Islet precursor cell (in vitro differentiated cells): ENCODE data around the gene NOSIP.
A peak's percentile ranks its signal among the peaks of the same experiment; 100 is the strongest.

Source experiments
- DNase-seq: peaks from one replicate; pipeline ENCODE4 v3.0.0-alpha.2; 2018

The NOSIP gene

DNA sequence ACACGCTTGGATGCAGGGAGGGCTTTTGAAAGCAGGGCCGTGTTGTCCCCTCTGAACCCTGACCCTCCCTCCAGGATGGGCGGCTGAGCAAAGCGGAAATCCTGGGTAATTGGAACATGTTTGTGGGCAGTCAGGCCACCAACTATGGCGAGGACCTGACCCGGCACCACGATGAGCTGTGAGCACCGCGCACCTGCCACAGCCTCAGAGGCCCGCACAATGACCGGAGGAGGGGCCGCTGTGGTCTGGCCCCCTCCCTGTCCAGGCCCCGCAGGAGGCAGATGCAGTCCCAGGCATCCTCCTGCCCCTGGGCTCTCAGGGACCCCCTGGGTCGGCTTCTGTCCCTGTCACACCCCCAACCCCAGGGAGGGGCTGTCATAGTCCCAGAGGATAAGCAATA, 37.3 kb downstream of the NOSIP start:
- DNase-seq: no peak

DNA sequence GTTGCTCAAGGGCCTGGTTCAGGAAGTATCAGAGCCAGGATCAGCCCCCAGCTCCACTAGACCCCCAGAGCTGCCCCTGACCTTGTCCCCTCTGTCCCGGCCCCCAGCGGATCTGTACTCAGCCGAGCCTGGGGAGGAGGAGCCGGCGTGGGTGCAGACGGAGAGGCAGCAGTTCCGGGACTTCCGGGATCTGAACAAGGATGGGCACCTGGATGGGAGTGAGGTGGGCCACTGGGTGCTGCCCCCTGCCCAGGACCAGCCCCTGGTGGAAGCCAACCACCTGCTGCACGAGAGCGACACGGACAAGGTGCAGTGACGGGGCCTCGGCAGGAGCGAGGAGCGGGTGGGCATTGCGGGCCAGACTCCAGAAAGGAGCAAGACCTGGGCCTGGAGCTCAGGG, 37.9 kb downstream of the NOSIP start:
- DNase-seq: no peak

DNA sequence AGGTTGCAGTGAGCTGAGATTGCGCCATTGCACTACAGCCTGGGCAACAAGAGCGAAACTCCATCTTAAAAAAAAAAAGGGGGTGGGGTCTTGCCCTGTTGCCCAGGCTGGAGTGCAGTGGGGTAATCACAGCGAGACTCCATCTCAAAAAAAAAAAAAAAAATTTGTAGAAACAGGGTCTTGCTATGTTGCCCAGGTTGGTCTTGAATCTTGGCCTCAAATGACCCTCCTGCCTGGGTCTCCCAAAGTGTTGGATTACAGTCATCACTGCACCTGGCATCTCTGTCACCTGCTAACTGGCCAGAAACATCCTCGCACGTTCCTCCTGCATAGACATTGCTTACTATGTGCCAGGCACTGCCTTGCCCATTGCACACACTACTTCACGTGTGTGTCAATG, 38.4 kb downstream of the NOSIP start:
- DNase-seq: no peak

DNA sequence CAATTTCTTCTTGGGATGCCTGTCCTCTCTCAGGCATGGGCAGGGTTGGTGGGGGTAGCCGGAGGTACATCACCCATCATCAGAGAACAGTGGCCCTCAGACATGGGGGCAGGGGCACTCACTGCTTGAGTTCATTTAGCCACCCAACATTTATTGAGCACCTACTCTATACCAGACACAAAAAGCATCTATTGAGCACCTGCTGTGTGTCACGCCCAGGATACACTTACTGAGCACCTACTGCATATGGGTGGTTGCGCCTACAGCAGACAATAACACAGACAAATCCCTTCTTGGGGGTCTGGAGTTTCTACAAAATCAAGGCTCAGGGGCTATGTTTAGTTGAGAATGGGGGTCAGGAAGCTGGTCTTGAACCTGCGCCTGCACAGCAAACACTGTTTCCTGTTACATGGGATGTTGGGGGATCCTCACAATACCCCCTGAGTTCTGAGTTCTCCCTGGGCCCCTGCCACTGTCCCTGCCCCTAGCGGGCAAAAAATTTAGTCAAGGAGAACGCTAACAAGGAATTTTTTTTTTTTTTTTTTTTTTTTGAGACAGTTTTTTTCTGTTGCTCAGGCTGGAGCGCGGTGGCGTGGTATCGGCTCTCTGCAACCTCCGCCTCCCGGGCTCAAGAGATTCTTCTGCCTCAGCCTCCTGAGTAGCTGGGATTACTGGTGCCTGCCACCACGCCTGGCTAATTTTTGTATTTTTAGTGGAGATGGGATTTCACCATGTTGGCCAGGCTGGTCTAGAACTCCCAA, 41.0 kb downstream of the NOSIP start:
- DNase-seq: no peak

DNA sequence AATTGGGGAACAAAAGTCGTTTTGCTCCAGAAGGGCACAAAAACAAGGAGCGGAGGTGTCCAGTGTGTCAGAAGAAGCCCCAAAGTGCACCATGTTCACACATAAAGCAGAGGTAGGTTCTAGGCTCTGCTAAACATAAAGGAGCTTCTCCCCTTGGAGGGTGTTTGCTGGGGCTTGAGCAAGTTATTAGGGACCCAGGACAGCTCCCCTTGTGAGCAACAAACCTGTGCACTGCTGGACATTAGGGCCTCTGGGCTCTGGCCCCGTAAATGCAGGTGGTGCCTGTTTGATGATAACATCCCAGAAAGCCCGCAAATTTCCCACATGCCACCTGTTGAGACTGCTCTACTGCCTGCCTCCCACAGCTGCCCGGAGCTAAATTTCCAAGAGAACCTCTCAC, 41.7 kb downstream of the NOSIP start:
- no peak for DNase-seq

DNA sequence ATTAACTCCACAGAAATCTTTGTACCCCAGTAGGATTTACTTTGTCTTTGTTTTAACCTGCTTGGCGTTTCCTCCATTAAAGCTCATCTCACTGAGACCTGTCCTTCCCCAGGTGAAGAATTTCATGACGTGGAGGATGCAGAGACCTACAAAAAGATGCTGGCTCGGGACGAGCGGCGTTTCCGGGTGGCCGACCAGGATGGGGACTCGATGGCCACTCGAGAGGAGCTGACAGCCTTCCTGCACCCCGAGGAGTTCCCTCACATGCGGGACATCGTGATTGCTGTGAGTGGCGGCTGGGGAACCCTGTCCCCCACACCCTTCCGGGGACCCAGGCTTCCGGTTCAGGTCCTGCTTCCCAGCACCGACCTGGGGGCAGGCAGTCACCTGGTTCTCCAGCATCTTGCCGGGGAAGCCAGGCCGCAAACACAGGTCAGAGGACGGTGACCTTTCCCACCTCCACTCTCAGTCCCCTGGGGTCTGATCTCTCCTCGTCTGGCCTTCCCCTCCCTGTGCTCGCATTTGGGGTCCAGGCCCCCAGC, 43.4 kb downstream of the NOSIP start:
- DNase-seq: no peak

DNA sequence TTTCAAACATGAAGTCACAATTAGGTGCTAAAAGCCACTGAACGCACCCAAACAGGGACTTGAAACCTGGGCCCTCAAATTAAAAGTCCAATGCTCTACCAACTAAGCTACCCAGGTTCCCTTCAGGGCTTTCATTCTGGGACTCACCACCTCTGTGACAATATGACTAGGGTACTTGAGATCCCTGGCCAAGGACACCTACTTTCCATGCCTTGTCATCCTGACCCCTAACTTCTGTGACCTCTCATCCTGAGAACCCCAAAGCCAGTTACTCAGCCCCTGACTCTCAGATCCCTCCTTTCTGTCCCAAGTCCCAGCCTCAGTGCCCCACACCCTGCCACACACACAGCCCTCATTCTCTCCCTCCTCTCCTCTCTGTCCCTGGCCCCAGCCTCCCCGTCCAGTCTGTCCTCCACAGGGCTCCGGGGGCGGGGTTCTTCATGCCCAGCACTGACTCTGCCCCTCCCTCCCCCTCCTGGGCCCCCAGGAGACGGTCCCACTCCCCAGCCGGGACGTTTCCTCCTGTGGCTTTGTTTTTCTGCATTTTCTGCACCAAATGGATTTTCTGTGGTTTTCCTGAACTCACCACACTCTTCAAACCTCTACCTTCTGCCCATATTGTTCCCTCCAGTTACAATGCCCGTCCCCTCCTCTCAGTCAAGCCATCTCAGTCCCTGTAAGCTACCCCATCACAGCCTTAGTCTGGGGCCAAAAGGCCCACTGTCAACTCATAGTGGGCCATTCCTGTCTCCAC, 45.5 kb downstream of the NOSIP start:
- DNase-seq: no peak

DNA sequence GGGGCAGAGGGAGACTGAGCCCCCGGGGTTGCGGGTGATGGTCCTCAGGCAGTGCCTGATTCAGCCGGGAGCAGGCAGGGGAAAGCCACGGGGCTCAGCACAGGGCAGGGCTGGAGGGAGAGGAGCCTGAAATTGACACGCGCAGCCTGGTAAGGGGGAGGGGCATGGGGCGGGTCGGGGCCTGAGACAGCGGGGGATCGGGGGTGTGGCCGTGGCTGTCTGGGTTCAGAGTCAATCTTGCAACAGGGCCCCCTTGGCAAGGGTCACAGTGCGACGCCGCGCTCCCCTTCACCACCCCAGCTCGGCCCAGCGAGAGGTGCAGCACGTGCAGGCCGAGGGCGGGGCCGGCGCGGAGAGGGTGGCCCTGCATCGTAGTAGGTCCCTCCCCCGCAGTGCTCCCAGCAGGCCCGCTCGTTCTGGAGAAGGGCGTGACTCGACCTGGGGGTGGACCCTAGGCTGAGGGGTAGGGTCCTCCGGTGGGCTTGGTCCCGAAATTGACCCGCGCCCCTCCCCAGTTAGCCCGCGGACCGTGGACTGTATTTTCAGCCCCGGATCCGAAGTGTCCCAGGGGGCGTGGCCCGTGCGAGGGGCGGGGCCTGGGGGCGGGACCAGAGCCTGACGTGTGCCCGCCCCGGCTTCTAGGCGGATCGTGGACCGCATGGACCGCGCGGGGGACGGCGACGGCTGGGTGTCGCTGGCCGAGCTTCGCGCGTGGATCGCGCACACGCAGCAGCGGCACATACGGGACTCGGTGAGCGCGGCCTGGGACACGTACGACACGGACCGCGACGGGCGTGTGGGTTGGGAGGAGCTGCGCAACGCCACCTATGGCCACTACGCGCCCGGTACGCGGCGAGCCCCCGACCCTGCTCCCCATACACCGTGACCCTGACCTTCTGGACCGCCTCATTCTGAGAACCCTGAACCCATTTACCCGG, 46.5 kb downstream of the NOSIP start:
- peak; percentile 89 for DNase-seq

DNA sequence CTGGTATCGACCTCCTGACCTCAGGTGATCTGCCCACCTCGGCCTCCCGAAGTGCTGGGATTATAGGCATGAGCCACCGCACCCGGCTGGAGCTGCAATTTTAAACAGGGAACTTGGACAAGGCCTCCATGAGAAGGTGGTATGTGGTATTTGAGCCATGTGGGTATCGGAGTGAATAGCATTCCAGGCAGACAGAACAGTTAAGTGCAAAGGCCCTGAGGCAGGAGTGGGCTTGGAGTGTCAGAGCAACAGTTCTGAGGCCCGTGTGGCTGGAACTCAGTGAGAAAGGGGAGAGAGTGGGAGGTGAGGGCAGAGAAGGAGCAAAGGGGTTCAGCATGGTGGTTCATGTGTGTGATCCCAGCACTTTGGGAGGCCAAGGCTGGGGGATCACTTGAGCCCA, 49.6 kb downstream of the NOSIP start:
- DNase-seq: no peak

DNA sequence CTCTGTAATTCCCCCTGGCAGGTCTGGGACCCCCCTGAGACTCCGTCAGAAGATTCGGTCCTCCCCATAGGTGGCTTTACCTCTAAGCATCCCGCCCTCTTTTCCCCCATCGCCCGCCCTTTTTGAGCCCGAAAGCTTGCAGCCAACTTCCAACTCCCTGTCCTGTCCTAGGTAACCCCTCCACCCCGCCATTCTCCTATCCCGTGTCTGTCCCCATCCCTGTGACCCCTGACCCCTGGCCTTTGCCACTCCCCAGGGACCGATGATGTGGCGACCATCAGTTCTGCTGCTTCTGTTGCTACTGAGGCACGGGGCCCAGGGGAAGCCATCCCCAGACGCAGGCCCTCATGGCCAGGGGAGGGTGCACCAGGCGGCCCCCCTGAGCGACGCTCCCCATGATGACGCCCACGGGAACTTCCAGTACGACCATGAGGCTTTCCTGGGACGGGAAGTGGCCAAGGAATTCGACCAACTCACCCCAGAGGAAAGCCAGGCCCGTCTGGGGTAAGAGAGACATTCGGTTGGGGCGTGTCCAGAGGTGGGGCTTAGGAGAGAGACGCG, 52.1 kb downstream of the NOSIP start:
- DNase-seq: no peak

DNA sequence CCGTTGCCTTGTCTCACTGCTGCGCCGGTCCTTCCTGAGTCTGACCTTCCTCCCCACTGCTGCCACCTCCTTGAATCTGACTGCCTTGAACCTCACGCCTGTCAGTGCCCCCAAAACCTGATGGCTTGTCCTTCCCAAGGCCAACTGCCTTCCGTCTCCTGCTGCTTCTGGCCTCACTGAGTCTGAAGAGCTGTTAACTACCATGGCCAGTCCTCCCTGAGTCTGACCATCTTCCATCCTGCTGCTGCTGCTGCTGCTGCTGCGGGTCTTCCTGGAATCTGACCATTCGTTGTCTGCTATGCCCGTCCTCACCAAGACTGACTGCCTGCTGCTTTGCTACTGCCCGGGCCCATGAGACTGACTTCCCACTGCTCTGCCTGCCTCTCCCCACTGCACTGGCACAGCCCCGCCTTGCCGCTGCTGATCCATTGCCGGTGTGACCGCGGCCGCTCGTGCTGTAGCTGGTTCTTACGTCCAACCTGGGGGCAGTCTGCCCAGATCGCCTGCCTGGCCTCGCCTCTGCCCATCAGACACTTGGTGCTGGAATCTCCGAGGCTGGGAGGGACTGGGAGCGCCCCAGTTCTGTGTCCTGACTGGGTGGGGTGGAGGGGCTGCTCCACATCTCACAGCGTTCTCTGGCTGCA, 55.4 kb downstream of the NOSIP start:
- no peak for DNase-seq

DNA sequence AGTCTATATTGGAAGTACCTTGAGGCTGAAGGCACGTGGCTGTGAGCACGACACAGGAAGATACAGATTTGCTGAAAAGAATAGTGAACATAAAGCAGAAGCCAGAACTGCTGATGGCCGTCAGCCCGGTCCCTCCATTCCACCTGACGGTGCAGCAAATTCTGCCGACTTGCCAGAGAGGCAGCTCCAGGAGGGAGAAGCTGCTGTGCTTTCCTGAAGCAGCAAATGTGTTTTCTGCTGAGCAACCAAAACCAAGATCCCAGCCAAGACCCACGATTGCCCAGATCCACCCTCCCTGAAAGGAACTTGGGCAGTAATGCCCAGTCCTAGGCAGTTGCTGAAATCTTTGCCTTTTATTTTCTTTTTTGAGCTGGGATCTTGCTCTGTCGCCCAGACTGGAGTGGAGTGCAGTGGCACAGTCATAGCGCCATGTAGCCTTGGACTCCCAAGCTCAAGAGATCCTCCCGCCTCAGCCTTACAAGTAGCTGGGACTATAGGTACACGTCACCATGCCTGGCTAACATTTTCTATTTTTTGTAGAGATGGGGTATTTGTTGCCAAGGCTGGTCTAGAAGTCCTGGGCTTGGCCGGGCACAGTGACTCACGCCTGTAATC, 59.5 kb downstream of the NOSIP start:
- DNase-seq: no peak

DNA sequence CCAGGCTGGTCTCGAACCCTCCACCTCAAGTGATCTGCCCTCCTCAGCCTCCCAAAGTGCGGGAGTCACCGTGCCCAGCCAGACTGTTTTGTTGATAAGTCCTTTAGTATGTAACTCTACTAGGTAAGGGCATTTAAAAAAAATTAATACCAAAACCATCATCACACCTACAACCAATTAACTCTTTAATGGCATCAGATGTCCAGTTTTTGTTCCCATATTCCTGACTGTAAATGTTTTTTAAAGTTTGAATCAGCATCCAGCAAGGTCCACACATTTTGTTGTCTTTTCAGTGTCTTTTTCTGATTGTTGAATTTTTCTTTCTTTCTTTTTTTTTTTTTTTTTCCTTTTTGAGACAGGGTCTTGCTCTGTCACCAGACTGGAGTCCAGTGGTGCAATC, 62.3 kb downstream of the NOSIP start:
- DNase-seq: no peak

DNA sequence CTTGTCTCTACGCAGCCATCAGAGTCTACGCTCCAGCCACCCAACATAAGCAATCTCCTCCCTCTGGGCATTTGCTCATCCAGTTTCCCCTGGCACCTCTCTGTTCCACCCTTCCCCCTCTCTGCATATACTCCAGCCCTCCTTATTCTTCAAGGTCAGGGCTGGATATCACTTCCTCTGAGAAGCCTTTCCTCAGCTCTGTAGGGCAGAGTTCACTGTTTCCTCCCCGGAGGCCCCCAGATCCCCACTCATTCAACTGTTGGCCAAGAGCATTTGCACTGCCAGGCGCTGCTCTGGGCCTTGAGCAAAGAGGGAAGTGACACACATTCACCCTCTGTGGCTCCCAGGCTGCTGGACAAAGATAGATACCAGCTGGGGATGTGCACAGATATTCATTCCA, 64.6 kb downstream of the NOSIP start:
- no peak for DNase-seq

DNA sequence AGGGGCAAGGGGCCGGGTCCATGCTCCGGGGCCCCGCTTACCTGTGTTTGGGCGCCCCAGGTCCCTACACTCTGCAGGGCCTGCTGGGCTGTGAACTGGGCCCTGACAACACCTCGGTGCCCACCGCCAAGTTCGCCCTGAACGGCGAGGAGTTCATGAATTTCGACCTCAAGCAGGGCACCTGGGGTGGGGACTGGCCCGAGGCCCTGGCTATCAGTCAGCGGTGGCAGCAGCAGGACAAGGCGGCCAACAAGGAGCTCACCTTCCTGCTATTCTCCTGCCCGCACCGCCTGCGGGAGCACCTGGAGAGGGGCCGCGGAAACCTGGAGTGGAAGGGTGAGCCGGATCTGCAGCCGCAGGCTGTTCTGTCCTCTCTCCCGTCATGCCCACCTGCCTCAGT, 66.2 kb downstream of the NOSIP start:
- DNase-seq: no peak

DNA sequence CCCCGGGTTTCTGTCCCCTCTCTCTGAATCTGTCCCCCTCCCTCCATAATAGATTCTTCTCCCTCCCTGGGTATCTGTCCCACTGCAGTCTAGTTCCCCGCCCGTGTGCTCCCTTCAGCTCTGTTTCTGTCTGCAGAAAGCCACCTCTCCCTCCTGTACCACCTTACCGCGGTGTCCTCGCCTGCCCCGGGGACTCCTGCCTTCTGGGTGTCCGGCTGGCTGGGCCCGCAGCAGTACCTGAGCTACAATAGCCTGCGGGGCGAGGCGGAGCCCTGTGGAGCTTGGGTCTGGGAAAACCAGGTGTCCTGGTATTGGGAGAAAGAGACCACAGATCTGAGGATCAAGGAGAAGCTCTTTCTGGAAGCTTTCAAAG, 66.6 kb downstream of the NOSIP start:
- DNase-seq: no peak

DNA sequence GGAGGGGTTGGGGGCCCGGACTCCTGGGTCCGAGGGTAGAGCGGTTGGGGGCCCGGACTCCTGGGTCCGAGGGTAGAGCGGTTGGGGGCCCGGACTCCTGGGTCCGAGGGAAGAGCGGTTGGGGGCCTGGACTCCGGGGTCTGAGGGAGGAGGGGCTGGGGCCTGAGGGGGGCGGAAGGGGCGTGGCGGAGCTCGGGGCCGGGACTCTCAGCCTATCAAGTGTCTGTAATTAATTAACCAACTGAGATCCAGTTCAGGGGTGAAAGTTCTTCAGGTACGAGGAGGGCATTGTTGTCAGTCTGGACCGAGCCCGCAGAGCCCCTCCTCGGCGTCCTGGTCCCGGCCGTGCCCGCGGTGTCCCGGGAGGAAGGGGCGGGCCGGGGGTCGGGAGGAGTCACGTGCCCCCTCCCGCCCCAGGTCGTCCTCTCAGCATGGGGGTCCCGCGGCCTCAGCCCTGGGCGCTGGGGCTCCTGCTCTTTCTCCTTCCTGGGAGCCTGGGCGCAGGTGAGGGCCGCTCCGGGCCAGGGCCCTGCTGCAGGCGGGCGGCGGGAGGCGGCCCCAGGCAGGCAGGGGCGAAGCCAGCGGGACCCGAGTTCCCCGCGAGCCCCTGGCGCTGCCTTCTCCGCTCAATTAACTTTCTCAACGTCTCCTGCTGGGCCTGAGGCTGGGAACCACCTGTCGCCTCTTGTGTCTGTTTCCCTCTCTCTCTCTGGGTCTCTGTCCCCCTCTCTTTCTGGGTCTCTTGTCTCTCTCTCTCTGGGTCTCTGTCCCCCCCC, 67.2 kb downstream of the NOSIP start:
- DNase-seq: no peak

DNA sequence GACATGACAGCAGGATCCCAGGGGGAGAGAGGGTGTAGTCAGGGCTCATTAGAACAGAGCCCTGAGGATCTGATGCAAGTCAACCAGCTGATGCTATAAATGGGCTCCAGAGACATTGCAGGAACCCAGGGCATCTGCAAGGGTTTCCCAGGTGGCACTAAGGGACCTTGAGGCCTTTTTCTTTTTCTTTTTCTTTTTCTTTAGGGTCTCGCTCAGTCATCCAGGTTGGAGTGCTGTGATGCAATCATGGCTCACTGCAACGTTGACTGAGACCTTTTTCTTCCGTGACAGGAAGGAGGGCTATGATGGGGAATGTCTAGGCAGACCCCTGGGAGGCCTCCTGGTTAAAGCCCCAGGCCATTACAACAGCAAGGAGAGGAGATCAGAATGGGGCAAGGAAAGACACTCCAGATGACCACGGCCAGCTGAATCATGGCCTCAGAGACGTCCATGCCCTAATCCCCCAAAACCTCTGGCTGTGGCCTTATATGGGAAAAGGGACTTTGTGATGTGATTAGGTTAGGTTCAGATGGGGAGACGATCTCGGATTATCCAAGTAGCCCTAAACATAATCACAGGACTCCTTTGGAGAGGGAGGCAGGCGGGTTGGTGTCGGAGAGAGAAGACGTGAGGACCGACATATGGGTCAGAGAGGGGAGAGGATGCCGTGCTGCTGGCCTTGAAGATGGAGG, 72.4 kb downstream of the NOSIP start:
- DNase-seq: no peak

DNA sequence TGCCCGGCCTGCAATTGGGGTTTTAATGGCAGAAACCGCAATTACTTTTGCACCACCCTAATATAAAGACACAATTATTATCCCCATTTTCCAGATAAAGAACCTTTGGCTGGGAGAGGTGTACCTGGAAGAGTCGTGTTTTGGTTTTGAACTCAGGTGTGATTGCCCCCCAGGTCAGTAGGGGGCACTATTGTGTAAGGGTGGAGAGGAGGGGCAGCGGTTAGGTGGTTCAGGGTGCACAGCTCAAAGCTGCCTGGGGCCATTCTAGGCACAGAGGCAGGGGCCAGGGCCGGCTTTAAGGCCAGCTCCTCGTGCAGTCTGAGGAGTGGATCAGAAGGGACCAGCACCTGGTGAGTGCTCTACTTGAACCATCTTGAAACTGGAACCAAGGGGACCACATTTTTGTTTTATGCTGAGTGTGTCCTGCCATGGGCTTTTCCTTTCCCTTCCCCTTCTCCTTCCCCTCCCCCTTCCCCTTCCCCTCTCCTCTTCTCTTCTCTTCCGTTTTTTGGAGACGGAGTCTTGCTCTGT, 73.7 kb downstream of the NOSIP start:
- DNase-seq: peak; percentile 91
